Kidney epithelial cell (primary cell): ENCODE measurements around the gene RAP1B. TPM values are rescaled to one million over a fixed set of nuclear protein-coding genes. Genes with fewer than 3 reads are reported as not detected.

Experiments used
- DNase-seq: peaks from one replicate; pipeline ENCODE4 v3.0.0-alpha.2; 2010; ENCODE audit warnings: low read depth
- H3K27me3 ChIP-seq: 2 replicates; pipeline ENCODE4 v1.6.0; 2011; ENCODE audit warnings: low read length; ENCODE audit not compliant: control insufficient read depth, insufficient read depth
- H3K36me3 ChIP-seq: 2 replicates; pipeline ENCODE4 v1.5.1; 2011; ENCODE audit warnings: low read length; ENCODE audit not compliant: control insufficient read depth, insufficient read depth
- H3K4me3 ChIP-seq: 2 replicates; pipeline ENCODE4 v1.5.1; 2011; ENCODE audit warnings: low read depth, mild to moderate bottlenecking, control low read depth, low read length
- total RNA-seq: library from RNA; depleted of rRNA; stranded (reverse); fragments of >200 nt; gene quantifications from 2 replicates; pipeline ENCODE4 v1.2.3, GENCODE V29; 2015
- TF ChIP-seq, protein P1 (sequence below): IDR thresholded peaks from 2 replicates; pipeline ENCODE4 v1.5.1; 2011; ENCODE audit warnings: mild to moderate bottlenecking, moderate library complexity, low read length, control low read depth, inconsistent platforms; ENCODE audit not compliant: insufficient read depth, poor library complexity, severe bottlenecking

RAP1B gene
- total RNA-seq, 1 donor from 2014 or later, result 194 TPM

DNA sequence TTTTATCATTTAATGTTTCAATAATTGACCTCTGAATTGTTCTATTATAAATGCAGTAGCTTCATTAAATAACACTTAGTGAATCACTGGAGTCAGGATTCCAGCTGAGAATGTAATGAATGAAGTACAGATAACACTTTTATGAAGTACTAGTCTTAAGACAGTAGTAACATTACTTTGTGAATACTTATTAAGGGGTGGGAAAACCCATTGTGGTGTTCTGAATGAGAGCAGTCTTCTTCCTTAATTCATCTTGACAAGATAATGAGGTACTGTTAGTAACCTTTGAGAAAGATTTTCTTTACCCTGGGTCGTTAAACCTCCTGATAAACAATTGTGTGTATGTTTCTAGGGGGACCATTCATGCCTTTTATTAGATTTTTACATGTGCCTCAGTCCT lies 88.8 kb downstream of the RAP1B start:
- no peak for DNase-seq
- H3K36me3 ChIP-seq, result no peaks in the 10 kb centered on the region
- H3K27me3 ChIP-seq, result no peaks in the 10 kb centered on the region
- TF ChIP-seq, protein P1, sequence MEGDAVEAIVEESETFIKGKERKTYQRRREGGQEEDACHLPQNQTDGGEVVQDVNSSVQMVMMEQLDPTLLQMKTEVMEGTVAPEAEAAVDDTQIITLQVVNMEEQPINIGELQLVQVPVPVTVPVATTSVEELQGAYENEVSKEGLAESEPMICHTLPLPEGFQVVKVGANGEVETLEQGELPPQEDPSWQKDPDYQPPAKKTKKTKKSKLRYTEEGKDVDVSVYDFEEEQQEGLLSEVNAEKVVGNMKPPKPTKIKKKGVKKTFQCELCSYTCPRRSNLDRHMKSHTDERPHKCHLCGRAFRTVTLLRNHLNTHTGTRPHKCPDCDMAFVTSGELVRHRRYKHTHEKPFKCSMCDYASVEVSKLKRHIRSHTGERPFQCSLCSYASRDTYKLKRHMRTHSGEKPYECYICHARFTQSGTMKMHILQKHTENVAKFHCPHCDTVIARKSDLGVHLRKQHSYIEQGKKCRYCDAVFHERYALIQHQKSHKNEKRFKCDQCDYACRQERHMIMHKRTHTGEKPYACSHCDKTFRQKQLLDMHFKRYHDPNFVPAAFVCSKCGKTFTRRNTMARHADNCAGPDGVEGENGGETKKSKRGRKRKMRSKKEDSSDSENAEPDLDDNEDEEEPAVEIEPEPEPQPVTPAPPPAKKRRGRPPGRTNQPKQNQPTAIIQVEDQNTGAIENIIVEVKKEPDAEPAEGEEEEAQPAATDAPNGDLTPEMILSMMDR, result no peak
- H3K4me3 ChIP-seq, result no peak overlapping the region

Other genes with a start within 250 kb of the RAP1B start
- gene NUP107, start 76.1 kb downstream of the RAP1B start, total RNA-seq, result 39.1 and 51.1 TPM in 2 replicates
- 4.3 and 11.4 TPM in 2 replicates for gene SLC35E3, start 135.3 kb downstream of the RAP1B start, total RNA-seq
- gene MDM2, start 197.3 kb downstream of the RAP1B start, total RNA-seq, result 160 and 195 TPM in 2 replicates